ENCODE results near the gene FAM120B. TPM values are rescaled to one million over a fixed set of nuclear protein-coding genes. Genes with fewer than 3 reads are reported as not detected.
A peak's percentile ranks its signal among the peaks of the same experiment; 100 is the strongest.

Gene FAM120B
- total and polyA plus RNA-seq, 2 donors (not counting 1 experiment from before 2014, with no cell fraction given): 14.4 to 19.3 TPM

GRCh38 chr6:170433163-170434116 lies 126.9 kb downstream of the FAM120B start:
- TF ChIP-seq CTCF (conservative IDR thresholded peaks at IDR 0.05 in 1 of 2, IDR thresholded peaks at IDR 0.05 in 1 of 2; ENCODE audit: low read depth in 1 of 2, low read length in 2 of 2): no peak
- no peak for TF ChIP-seq EZH2 (IDR thresholded peaks at IDR 0.05; ENCODE audit: low read length, missing control alignments)
- Histone ChIP-seq H3K9ac (ENCODE audit: insufficient read depth, low read length) (no peak overlapping the region), H3K4me2 (ENCODE audit: extremely low read depth, insufficient read depth, low read length) (no peak overlapping the region), H3K79me2 (ENCODE audit: control insufficient read depth, insufficient read depth, low read length) (no peaks in the 10 kb centered on the region), H3K4me1 (ENCODE audit: control insufficient read depth, extremely low read depth, insufficient read depth, low read length) (peaks cover 10% of the 10 kb centered on the region), H4K20me1 (ENCODE audit: control insufficient read depth, extremely low read depth, insufficient read depth, low read length) (no peaks in the 10 kb centered on the region), H3K27ac (ENCODE audit: insufficient read depth, low read length) (no peak overlapping the region), H3K9me3 (ENCODE audit: control insufficient read depth, insufficient read depth, low read depth, low read length) (no peaks in the 10 kb centered on the region), H3K4me3 (replicated peaks in 1 of 4; ENCODE audit: control extremely low read depth in 1 of 4, insufficient read depth in 1 of 4, low read depth in 3 of 4, low read length in 4 of 4) (no peak overlapping the region), H3K36me3 (ENCODE audit: control insufficient read depth, insufficient read depth, low read length) (no peaks in the 10 kb centered on the region), H3K27me3 (ENCODE audit: control insufficient read depth, insufficient read depth, low read length) (no peaks in the 10 kb centered on the region), H2AFZ (ENCODE audit: low read length) (no peak overlapping the region)
- DNase-seq (ENCODE audit: low read depth in 2 of 2): no peak

- Histone ChIP-seq H3K9me3 (ENCODE audit: control insufficient read depth, insufficient read depth, low read depth, low read length) (no peaks in the 10 kb centered on the region), H3K27ac (ENCODE audit: insufficient read depth, low read length) (no peak overlapping the region), H3K36me3 (ENCODE audit: control insufficient read depth, insufficient read depth, low read length) (no peaks in the 10 kb centered on the region), H3K4me2 (ENCODE audit: extremely low read depth, insufficient read depth, low read length) (no peak overlapping the region), H2AFZ (ENCODE audit: low read length) (no peak overlapping the region), H3K4me1 (ENCODE audit: control insufficient read depth, extremely low read depth, insufficient read depth, low read length) (peaks cover 14% of the 10 kb centered on the region), H3K27me3 (ENCODE audit: control insufficient read depth, insufficient read depth, low read length) (no peaks in the 10 kb centered on the region), H3K79me2 (ENCODE audit: control insufficient read depth, insufficient read depth, low read length) (no peaks in the 10 kb centered on the region), H4K20me1 (ENCODE audit: control insufficient read depth, extremely low read depth, insufficient read depth, low read length) (no peaks in the 10 kb centered on the region), H3K9ac (ENCODE audit: insufficient read depth, low read length) (no peak overlapping the region), H3K4me3 (replicated peaks in 1 of 4; ENCODE audit: control extremely low read depth in 1 of 4, insufficient read depth in 1 of 4, low read depth in 3 of 4, low read length in 4 of 4) (no peak overlapping the region)
- peak in 1 of 2 donors; percentile 18 for DNase-seq (ENCODE audit: low read depth in 2 of 2)
- TF ChIP-seq EZH2 (IDR thresholded peaks at IDR 0.05; ENCODE audit: low read length, missing control alignments) (no peak), CTCF (conservative IDR thresholded peaks at IDR 0.05 in 1 of 2, IDR thresholded peaks at IDR 0.05 in 1 of 2; ENCODE audit: low read depth in 1 of 2, low read length in 2 of 2) (no peak)
Observed at GRCh38 chr6:170434117-170434820, 127.7 kb downstream of the FAM120B start.

GRCh38 chr6:170434821-170435155 lies 128.2 kb downstream of the FAM120B start:
- no peaks in the 10 kb centered on the region for H3K27me3 ChIP-seq (ENCODE audit: control insufficient read depth, insufficient read depth, low read length)
- H3K27ac ChIP-seq (ENCODE audit: insufficient read depth, low read length): no peak overlapping the region
- H3K4me1 ChIP-seq (ENCODE audit: control insufficient read depth, extremely low read depth, insufficient read depth, low read length): peaks cover 19% of the 10 kb centered on the region
- DNase-seq (ENCODE audit: low read depth in 2 of 2): no peak
- no peak overlapping the region for H2AFZ ChIP-seq (ENCODE audit: low read length)
- no peaks in the 10 kb centered on the region for H3K79me2 ChIP-seq (ENCODE audit: control insufficient read depth, insufficient read depth, low read length)
- H3K4me3 ChIP-seq (replicated peaks in 1 of 4; ENCODE audit: control extremely low read depth in 1 of 4, insufficient read depth in 1 of 4, low read depth in 3 of 4, low read length in 4 of 4): no peak overlapping the region
- no peak overlapping the region for H3K9ac ChIP-seq (ENCODE audit: insufficient read depth, low read length)
- H3K4me2 ChIP-seq (ENCODE audit: extremely low read depth, insufficient read depth, low read length): no peak overlapping the region
- no peaks in the 10 kb centered on the region for H3K9me3 ChIP-seq (ENCODE audit: control insufficient read depth, insufficient read depth, low read depth, low read length)
- no peaks in the 10 kb centered on the region for H3K36me3 ChIP-seq (ENCODE audit: control insufficient read depth, insufficient read depth, low read length)
- TF ChIP-seq CTCF (conservative IDR thresholded peaks at IDR 0.05 in 1 of 2, IDR thresholded peaks at IDR 0.05 in 1 of 2; ENCODE audit: low read depth in 1 of 2, low read length in 2 of 2): no peak
- TF ChIP-seq EZH2 (IDR thresholded peaks at IDR 0.05; ENCODE audit: low read length, missing control alignments): no peak
- H4K20me1 ChIP-seq (ENCODE audit: control insufficient read depth, extremely low read depth, insufficient read depth, low read length): no peaks in the 10 kb centered on the region
